SU-DHL-6 (cell line): ENCODE results near the gene FAAH.

Source experiments
- CTCF ChIP-seq: fragments of 200-600 bp; sonication (generic); IDR thresholded peaks from one replicate; pipeline ENCODE4 v1.5.1; 2017; ENCODE audit warnings: antibody characterized with exemption, mild to moderate bottlenecking, low read length, moderate library complexity; ENCODE audit not compliant: insufficient read depth, poor library complexity, severe bottlenecking
- EZH2phosphoT487 ChIP-seq: fragments of 200-600 bp; sonication (generic), shearing (Covaris generic); conservative IDR thresholded peaks from 2 replicates; pipeline ENCODE4 v1.6.1; 2018; ENCODE audit warnings: mild to moderate bottlenecking, antibody characterized with exemption, low read length, moderate library complexity, mixed read lengths

- TF ChIP-seq CTCF (no peak), EZH2phosphoT487 (no peak)
Observed at GRCh38 chr1:46406881-46407608, 12.9 kb downstream of the FAAH start.
